Osteoblast (primary cell): ENCODE results near the gene DAPK1. TPM values are rescaled to one million over a fixed set of nuclear protein-coding genes. Genes with fewer than 3 reads are reported as not detected.

ENCODE experiments used
- DNase-seq: peaks from one replicate; pipeline ENCODE4 v3.0.0; 2011; ENCODE audit warnings: low spot score, mixed read lengths; ENCODE audit not compliant: insufficient read length; ENCODE audit errors: missing footprints
- H2AFZ ChIP-seq: 2 replicates; pipeline ENCODE4 v1.6.0; 2011; ENCODE audit warnings: mild to moderate bottlenecking, low read length
- H3K27ac ChIP-seq: 2 replicates; pipeline ENCODE4 v1.5.1; 2011; ENCODE audit warnings: mild to moderate bottlenecking, low read depth, low read length, moderate library complexity
- H3K27me3 ChIP-seq: 2 replicates; pipeline ENCODE4 v1.6.0; 2012; ENCODE audit warnings: mild to moderate bottlenecking, control low read depth, inconsistent platforms, low read length, moderate library complexity; ENCODE audit not compliant: insufficient read depth
- H3K36me3 ChIP-seq: 2 replicates; pipeline ENCODE4 v1.5.1; 2011; ENCODE audit warnings: mild to moderate bottlenecking, low read length, control low read depth, moderate library complexity; ENCODE audit not compliant: insufficient read depth
- H3K4me1 ChIP-seq: 2 replicates; pipeline ENCODE4 v1.5.1; 2011; ENCODE audit warnings: mild to moderate bottlenecking, low read length, control low read depth, moderate library complexity; ENCODE audit not compliant: insufficient read depth
- H3K4me2 ChIP-seq: 2 replicates; pipeline ENCODE4 v1.6.0; 2011; ENCODE audit warnings: mild to moderate bottlenecking, low read length; ENCODE audit not compliant: insufficient read depth
- H3K4me3 ChIP-seq: fragments of 200-600 bp; sonication (generic); 3 replicates; pipeline ENCODE4 v1.5.1; 2012; ENCODE audit warnings: mild to moderate bottlenecking, low read length, inconsistent platforms; ENCODE audit not compliant: insufficient read depth
- H3K79me2 ChIP-seq: 2 replicates; pipeline ENCODE4 v1.6.0; 2012; ENCODE audit warnings: mild to moderate bottlenecking, low read length, control low read depth, inconsistent platforms; ENCODE audit not compliant: insufficient read depth
- H3K9me3 ChIP-seq: 2 replicates; pipeline ENCODE4 v1.5.1; 2011; ENCODE audit warnings: low read depth, low read length, control low read depth
- H4K20me1 ChIP-seq: 2 replicates; pipeline ENCODE4 v1.6.0; 2012; ENCODE audit warnings: mild to moderate bottlenecking, low read length, control low read depth; ENCODE audit not compliant: insufficient read depth
- CTCF ChIP-seq: IDR thresholded peaks from 2 replicates; pipeline ENCODE4 v1.5.1; 2011; ENCODE audit warnings: mild to moderate bottlenecking, low read depth, low read length, moderate library complexity; ENCODE audit errors: extremely low read depth
- total RNA-seq: library from RNA; depleted of rRNA; stranded (reverse); fragments of >200 nt; gene quantifications from 2 replicates; pipeline ENCODE4 v1.2.3, GENCODE V29; 2012

The DAPK1 gene
- total RNA-seq, 1 donor: 55.4 TPM

DNA sequence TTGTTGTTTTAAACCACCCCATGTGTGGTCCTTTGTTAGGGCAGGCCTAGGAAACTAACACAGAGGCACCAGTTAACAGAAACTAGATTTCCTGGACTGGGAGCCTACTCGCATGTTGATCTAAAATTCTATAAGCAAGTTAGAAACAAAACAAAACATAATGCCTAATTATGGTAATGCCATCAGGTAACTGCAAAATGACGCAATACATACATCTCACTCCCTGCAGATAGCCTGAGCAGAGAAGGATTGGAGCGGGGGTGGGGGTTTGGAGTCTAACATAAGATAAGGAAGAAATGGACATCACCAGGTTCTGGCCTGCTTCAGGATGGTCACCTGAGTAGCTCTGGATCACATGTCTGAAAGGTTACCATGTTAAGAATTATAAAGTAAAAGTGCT, 114.9 kb downstream of the DAPK1 start:
- Histone ChIP-seq H4K20me1 (no peaks in the 10 kb centered on the region), H3K36me3 (no peaks in the 10 kb centered on the region), H3K79me2 (no peaks in the 10 kb centered on the region), H3K27me3 (no peaks in the 10 kb centered on the region), H3K4me2 (no peak overlapping the region), H3K27ac (no peak overlapping the region), H3K9me3 (no peaks in the 10 kb centered on the region), H3K4me1 (peaks cover 4% of the 10 kb centered on the region), H3K4me3 (no peak overlapping the region), H2AFZ (no peak overlapping the region)
- TF ChIP-seq CTCF: no peak
- DNase-seq: no peak

- Histone ChIP-seq H3K4me2 (no peak overlapping the region), H3K4me3 (no peak overlapping the region), H3K79me2 (no peaks in the 10 kb centered on the region), H3K9me3 (no peaks in the 10 kb centered on the region), H3K36me3 (no peaks in the 10 kb centered on the region), H3K27ac (no peak overlapping the region), H3K27me3 (peaks cover 2% of the 10 kb centered on the region), H2AFZ (no peak overlapping the region), H3K4me1 (no peaks in the 10 kb centered on the region), H4K20me1 (no peaks in the 10 kb centered on the region)
- DNase-seq: no peak
- no peak for TF ChIP-seq CTCF
These were observed 115.8 kb downstream of the DAPK1 start for GRCh38 chr9:87613265-87614111.

DNA sequence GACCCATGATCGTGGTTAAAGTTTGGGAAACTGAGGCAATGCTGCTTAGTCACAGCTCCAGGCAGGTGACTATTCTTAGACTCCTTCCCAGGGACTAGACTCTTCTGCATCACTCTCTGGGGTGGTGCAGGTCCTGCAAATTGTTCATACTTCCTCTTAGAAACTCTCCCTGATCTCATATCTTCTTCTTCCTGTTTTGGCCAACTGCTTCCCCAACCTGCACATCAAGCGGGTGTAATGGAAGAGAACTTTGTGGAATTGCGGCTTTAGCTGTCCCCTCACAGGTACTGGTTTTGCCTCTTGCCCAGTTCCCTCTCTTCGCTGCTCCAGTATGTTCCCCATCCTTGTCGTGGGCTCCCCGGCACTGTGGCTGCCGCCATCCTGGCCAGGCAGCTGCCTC, 116.7 kb downstream of the DAPK1 start:
- no peak overlapping the region for H3K27ac ChIP-seq
- no peak overlapping the region for H3K4me3 ChIP-seq
- no peaks in the 10 kb centered on the region for H3K79me2 ChIP-seq
- no peak overlapping the region for H2AFZ ChIP-seq
- DNase-seq: no peak
- no peaks in the 10 kb centered on the region for H3K4me1 ChIP-seq
- TF ChIP-seq CTCF: no peak
- no peak overlapping the region for H3K4me2 ChIP-seq
- peaks cover 3% of the 10 kb centered on the region for H4K20me1 ChIP-seq
- no peaks in the 10 kb centered on the region for H3K9me3 ChIP-seq
- peaks cover 3% of the 10 kb centered on the region for H3K27me3 ChIP-seq
- H3K36me3 ChIP-seq: no peaks in the 10 kb centered on the region

- DNase-seq: no peak
- peaks cover 3% of the 10 kb centered on the region for H3K27me3 ChIP-seq
- H2AFZ ChIP-seq: no peak overlapping the region
- no peaks in the 10 kb centered on the region for H3K36me3 ChIP-seq
- no peaks in the 10 kb centered on the region for H3K9me3 ChIP-seq
- H3K4me3 ChIP-seq: no peak overlapping the region
- no peaks in the 10 kb centered on the region for H3K4me1 ChIP-seq
- no peak overlapping the region for H3K4me2 ChIP-seq
- no peak for TF ChIP-seq CTCF
- peaks cover 3% of the 10 kb centered on the region for H4K20me1 ChIP-seq
- H3K79me2 ChIP-seq: no peaks in the 10 kb centered on the region
- H3K27ac ChIP-seq: no peak overlapping the region
These were observed 117.5 kb downstream of the DAPK1 start for GRCh38 chr9:87615136-87615535.
